ENCODE measurements around the gene BSDC1.

Gene BSDC1

GRCh38 chr1:32393832-32394140, 455 bp downstream of the BSDC1 start:
- DNase-seq (ENCODE audit: low read depth, low spot score): no peak
- no peaks in the 10 kb centered on the region for H3K9me3 ChIP-seq (ENCODE audit: control insufficient read depth, insufficient read depth, low read length)
- no peak overlapping the region for H3K27ac ChIP-seq (ENCODE audit: low read length)
- WGBS (ENCODE audit: insufficient coverage, insufficient read length): no CpG with 5 or more reads among the region's 15 CpGs
- H3K27me3 ChIP-seq (ENCODE audit: control insufficient read depth, insufficient read depth, low read length): no peaks in the 10 kb centered on the region
- H3K4me3 ChIP-seq (ENCODE audit: low read length): peak overlapping the region; percentile 87
- peaks cover 3% of the 10 kb centered on the region; the same call in 1 of the 2 replicates for H3K36me3 ChIP-seq (ENCODE audit: control insufficient read depth, insufficient read depth, low read length)
- peaks cover 2% of the 10 kb centered on the region; the same call in 1 of the 2 replicates for H3K4me1 ChIP-seq (ENCODE audit: control insufficient read depth, insufficient read depth, low read length)

DNA sequence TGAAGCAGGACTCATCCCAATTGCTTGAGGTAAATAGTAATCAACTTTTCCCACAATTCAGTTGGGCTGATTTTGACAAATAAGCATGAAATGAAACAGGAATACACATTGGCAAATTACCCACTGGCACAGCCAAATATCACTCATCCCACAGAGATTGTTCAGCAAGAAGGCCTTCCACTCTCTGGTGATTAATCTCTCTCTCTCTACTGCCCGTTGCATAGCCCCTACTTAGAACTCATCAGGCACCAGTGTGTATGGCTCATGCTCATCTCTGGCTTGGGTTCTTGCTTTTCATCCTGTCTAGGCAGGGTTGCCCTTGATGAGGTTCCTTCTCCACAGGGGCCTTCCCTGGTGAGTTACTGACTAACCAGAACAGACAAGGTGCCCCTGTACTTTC, 1.1 kb downstream of the BSDC1 start:
- H3K36me3 ChIP-seq (ENCODE audit: control insufficient read depth, insufficient read depth, low read length): peaks cover 7% of the 10 kb centered on the region; the same call in 1 of the 2 replicates
- no CpG with 5 or more reads among the region's 1 CpG for WGBS (ENCODE audit: insufficient coverage, insufficient read length)

DNA sequence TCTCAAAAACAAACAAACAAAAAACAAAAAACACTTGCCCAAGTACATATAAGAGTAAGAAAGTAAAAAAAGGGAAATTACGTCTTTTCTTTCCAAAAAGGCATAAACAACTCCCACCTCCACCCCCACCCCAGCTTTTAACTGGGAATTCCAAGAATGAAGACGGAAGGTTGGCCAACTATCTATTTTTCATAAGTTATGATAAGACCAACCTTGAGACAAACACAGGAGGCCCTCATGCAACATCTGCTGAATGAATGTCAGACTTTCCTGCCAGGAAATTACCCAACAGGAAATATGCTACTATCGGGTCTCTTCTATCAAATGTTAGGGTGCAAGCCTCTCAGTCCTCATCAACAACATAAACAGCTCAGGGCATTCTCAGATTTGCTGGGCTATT, 1.9 kb downstream of the BSDC1 start:
- no peak for DNase-seq (ENCODE audit: low read depth, low spot score)
- H3K27me3 ChIP-seq (ENCODE audit: control insufficient read depth, insufficient read depth, low read length): no peaks in the 10 kb centered on the region
- no peak overlapping the region for H3K4me3 ChIP-seq (ENCODE audit: low read length)
- H3K9me3 ChIP-seq (ENCODE audit: control insufficient read depth, insufficient read depth, low read length): no peaks in the 10 kb centered on the region
- H3K36me3 ChIP-seq (ENCODE audit: control insufficient read depth, insufficient read depth, low read length): peaks cover 7% of the 10 kb centered on the region; the same call in 1 of the 2 replicates
- WGBS (ENCODE audit: insufficient coverage, insufficient read length): no CpG with 5 or more reads among the region's 3 CpGs
- no peak overlapping the region for H3K27ac ChIP-seq (ENCODE audit: low read length)
- H3K4me1 ChIP-seq (ENCODE audit: control insufficient read depth, insufficient read depth, low read length): peaks cover 2% of the 10 kb centered on the region; the same call in 1 of the 2 replicates

More for the DNA sequence above, 1.1 kb downstream of the BSDC1 start:
- Histone ChIP-seq H3K9me3 (ENCODE audit: control insufficient read depth, insufficient read depth, low read length) (no peaks in the 10 kb centered on the region), H3K27me3 (ENCODE audit: control insufficient read depth, insufficient read depth, low read length) (no peaks in the 10 kb centered on the region), H3K27ac (ENCODE audit: low read length) (no peak overlapping the region), H3K4me1 (ENCODE audit: control insufficient read depth, insufficient read depth, low read length) (peaks cover 2% of the 10 kb centered on the region; the same call in 1 of the 2 replicates), H3K4me3 (ENCODE audit: low read length) (peak overlapping the region; percentile 87; the same call in 1 of the 2 replicates)
- DNase-seq (ENCODE audit: low read depth, low spot score): no peak

DNA sequence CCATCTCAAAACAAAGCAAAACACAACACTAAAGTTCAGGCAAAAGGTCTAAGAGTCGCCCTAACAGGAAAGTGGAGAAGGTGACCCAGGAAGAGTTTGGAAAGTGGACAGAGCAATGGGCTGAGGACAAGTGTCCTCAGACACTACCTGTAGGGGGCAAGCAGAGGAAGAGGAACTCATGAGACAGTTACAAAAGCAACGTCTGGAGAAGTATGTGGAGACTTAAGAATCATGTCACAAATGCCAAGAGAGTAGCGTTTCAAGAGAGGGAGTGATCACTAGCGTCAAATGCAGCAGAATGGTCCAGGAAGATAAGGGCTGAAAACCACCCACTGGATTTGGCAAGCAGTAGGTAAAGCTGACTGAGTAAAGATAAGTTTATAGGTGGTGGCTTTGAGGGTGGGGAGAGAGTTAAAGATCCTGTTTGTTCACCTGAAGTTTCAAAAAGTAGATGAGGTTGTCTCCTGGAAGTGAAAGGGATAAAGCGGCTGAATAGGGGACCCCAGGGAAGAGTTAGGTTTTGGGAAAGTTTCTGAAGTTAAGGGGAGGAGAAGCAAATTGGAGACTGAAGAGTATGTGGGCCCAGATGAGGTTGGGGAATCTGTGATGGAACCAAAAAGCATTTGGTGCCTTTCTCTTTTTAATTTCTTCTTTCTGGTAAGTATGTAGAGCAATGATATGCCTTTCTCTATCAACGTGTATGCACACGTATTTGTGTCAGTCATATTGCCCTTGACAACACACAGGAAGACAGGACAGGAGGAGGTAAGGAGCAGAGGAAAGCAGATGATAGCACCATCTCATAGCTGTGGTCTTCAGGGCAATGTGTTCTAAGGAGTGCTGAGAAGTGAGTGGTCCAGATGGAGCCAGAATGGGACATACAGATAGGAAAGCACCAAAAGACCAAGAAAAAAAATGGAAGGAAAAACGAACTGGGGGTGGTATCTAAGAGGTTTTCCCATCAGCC, 3.1 kb downstream of the BSDC1 start:
- no CpG with 5 or more reads among the region's 8 CpGs for WGBS (ENCODE audit: insufficient coverage, insufficient read length)
- peaks cover 2% of the 10 kb centered on the region; the same call in 1 of the 2 replicates for H3K4me1 ChIP-seq (ENCODE audit: control insufficient read depth, insufficient read depth, low read length)
- H3K4me3 ChIP-seq (ENCODE audit: low read length): no peak overlapping the region
- H3K27ac ChIP-seq (ENCODE audit: low read length): no peak overlapping the region
- DNase-seq (ENCODE audit: low read depth, low spot score): no peak
- peaks cover 7% of the 10 kb centered on the region; the same call in 1 of the 2 replicates for H3K36me3 ChIP-seq (ENCODE audit: control insufficient read depth, insufficient read depth, low read length)
- no peaks in the 10 kb centered on the region for H3K27me3 ChIP-seq (ENCODE audit: control insufficient read depth, insufficient read depth, low read length)
- H3K9me3 ChIP-seq (ENCODE audit: control insufficient read depth, insufficient read depth, low read length): no peaks in the 10 kb centered on the region

- H3K27me3 ChIP-seq (ENCODE audit: control insufficient read depth, insufficient read depth, low read length): no peaks in the 10 kb centered on the region
- peaks cover 2% of the 10 kb centered on the region; the same call in 1 of the 2 replicates for H3K4me1 ChIP-seq (ENCODE audit: control insufficient read depth, insufficient read depth, low read length)
- no peak for DNase-seq (ENCODE audit: low read depth, low spot score)
- no CpG with 5 or more reads among the region's 6 CpGs for WGBS (ENCODE audit: insufficient coverage, insufficient read length)
- no peak overlapping the region for H3K27ac ChIP-seq (ENCODE audit: low read length)
- H3K4me3 ChIP-seq (ENCODE audit: low read length): no peak overlapping the region
- H3K9me3 ChIP-seq (ENCODE audit: control insufficient read depth, insufficient read depth, low read length): no peaks in the 10 kb centered on the region
- peaks cover 7% of the 10 kb centered on the region for H3K36me3 ChIP-seq (ENCODE audit: control insufficient read depth, insufficient read depth, low read length)
These were observed 5.6 kb downstream of the BSDC1 start for GRCh38 chr1:32388641-32389040.

DNA sequence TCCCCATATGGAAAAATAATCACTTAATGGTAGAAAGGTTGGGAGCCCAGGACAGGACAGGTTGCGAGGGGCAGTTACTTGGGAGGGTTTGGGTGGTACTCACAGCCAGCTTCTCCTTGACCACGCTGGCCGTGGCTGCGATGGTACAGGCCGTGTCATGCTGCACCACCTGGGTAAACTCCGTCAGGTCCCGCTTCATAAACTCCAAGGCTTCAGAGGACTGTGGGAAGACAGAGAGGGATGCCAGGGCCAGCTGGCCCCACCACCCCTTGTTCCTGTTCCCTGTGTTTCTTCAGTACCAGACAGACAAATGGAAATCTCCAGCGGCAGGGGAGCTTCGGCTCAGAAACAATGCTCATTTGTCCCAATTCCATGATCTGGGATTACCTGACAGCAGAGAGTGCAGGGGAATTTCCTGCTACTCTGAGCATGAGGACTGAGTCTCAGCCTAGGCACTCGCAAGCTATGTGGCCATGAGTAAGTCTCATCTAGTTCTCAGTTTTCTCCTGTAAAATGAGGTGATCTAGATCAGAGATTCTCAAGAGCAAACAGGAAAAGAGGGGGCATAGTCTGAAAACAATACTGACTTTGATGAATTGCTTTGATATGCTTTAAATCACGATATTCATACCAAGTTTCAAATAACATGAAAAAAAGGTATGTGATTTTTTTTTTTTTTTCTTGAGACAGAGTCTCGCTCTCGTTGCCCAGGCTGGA, 7.4 kb downstream of the BSDC1 start:
- Histone ChIP-seq H3K9me3 (ENCODE audit: control insufficient read depth, insufficient read depth, low read length) (no peaks in the 10 kb centered on the region), H3K4me1 (ENCODE audit: control insufficient read depth, insufficient read depth, low read length) (no peaks in the 10 kb centered on the region), H3K27ac (ENCODE audit: low read length) (no peak overlapping the region), H3K27me3 (ENCODE audit: control insufficient read depth, insufficient read depth, low read length) (no peaks in the 10 kb centered on the region), H3K4me3 (ENCODE audit: low read length) (no peak overlapping the region), H3K36me3 (ENCODE audit: control insufficient read depth, insufficient read depth, low read length) (peaks cover 7% of the 10 kb centered on the region)
- DNase-seq (ENCODE audit: low read depth, low spot score): no peak
- no CpG with 5 or more reads among the region's 13 CpGs for WGBS (ENCODE audit: insufficient coverage, insufficient read length)

- H3K4me1 ChIP-seq (ENCODE audit: control insufficient read depth, insufficient read depth, low read length): no peaks in the 10 kb centered on the region
- H3K27me3 ChIP-seq (ENCODE audit: control insufficient read depth, insufficient read depth, low read length): no peaks in the 10 kb centered on the region
- no peak overlapping the region for H3K4me3 ChIP-seq (ENCODE audit: low read length)
- no peak overlapping the region for H3K27ac ChIP-seq (ENCODE audit: low read length)
- WGBS (ENCODE audit: insufficient coverage, insufficient read length): no CpG with 5 or more reads among the region's 9 CpGs
- peaks cover 29% of the 10 kb centered on the region for H3K36me3 ChIP-seq (ENCODE audit: control insufficient read depth, insufficient read depth, low read length)
- H3K9me3 ChIP-seq (ENCODE audit: control insufficient read depth, insufficient read depth, low read length): no peaks in the 10 kb centered on the region
- no peak for DNase-seq (ENCODE audit: low read depth, low spot score)
These were observed 14.2 kb downstream of the BSDC1 start for GRCh38 chr1:32380057-32380456.

- H3K27ac ChIP-seq (ENCODE audit: low read length): no peak overlapping the region
- no peak overlapping the region for H3K4me3 ChIP-seq (ENCODE audit: low read length)
- H3K27me3 ChIP-seq (ENCODE audit: control insufficient read depth, insufficient read depth, low read length): no peaks in the 10 kb centered on the region
- H3K9me3 ChIP-seq (ENCODE audit: control insufficient read depth, insufficient read depth, low read length): no peaks in the 10 kb centered on the region
- WGBS (ENCODE audit: insufficient coverage, insufficient read length): no CpG with 5 or more reads among the region's 12 CpGs
- no peaks in the 10 kb centered on the region for H3K4me1 ChIP-seq (ENCODE audit: control insufficient read depth, insufficient read depth, low read length)
- peaks cover 33% of the 10 kb centered on the region for H3K36me3 ChIP-seq (ENCODE audit: control insufficient read depth, insufficient read depth, low read length)
- no peak for DNase-seq (ENCODE audit: low read depth, low spot score)
These were observed 16.6 kb downstream of the BSDC1 start for GRCh38 chr1:32377541-32378220.

DNA sequence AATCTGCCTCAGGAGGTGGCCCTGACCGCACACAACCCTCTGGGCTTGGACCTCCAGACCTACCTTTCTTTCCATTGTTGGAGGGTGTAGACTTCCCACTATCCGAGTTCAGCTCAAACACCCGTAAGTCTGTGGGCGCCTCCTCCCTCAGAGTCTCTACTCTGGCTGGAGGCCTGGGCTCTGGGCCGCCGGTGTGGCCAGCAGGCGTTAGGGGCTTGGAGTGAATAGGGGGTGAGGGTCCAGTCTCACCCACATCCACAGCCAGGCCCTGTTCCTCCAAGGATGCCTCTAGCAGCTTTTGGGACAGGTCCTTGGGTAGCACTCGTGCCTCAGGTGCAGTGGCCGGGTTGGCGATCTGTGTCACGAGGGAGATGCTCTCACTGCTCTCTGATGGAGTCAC, 18.0 kb downstream of the BSDC1 start:
- Histone ChIP-seq H3K27ac (ENCODE audit: low read length) (no peak overlapping the region), H3K4me3 (ENCODE audit: low read length) (no peak overlapping the region), H3K36me3 (ENCODE audit: control insufficient read depth, insufficient read depth, low read length) (peaks cover 31% of the 10 kb centered on the region), H3K4me1 (ENCODE audit: control insufficient read depth, insufficient read depth, low read length) (no peaks in the 10 kb centered on the region), H3K9me3 (ENCODE audit: control insufficient read depth, insufficient read depth, low read length) (no peaks in the 10 kb centered on the region), H3K27me3 (ENCODE audit: control insufficient read depth, insufficient read depth, low read length) (no peaks in the 10 kb centered on the region)
- no peak for DNase-seq (ENCODE audit: low read depth, low spot score)
- WGBS (ENCODE audit: insufficient coverage, insufficient read length): no CpG with 5 or more reads among the region's 11 CpGs

- no peaks in the 10 kb centered on the region for H3K27me3 ChIP-seq (ENCODE audit: control insufficient read depth, insufficient read depth, low read length)
- no peaks in the 10 kb centered on the region for H3K9me3 ChIP-seq (ENCODE audit: control insufficient read depth, insufficient read depth, low read length)
- no peak overlapping the region for H3K27ac ChIP-seq (ENCODE audit: low read length)
- H3K4me1 ChIP-seq (ENCODE audit: control insufficient read depth, insufficient read depth, low read length): no peaks in the 10 kb centered on the region
- H3K36me3 ChIP-seq (ENCODE audit: control insufficient read depth, insufficient read depth, low read length): peaks cover 31% of the 10 kb centered on the region
- no peak for DNase-seq (ENCODE audit: low read depth, low spot score)
- no peak overlapping the region for H3K4me3 ChIP-seq (ENCODE audit: low read length)
- no CpG with 5 or more reads among the region's 1 CpG for WGBS (ENCODE audit: insufficient coverage, insufficient read length)
These were observed 20.1 kb downstream of the BSDC1 start for GRCh38 chr1:32373996-32374592.
